H1 (cell line): ENCODE data around the gene KCP. TPM values are rescaled to one million over a fixed set of nuclear protein-coding genes. Genes with fewer than 3 reads are reported as not detected.

Experiments used
- BACH1 ChIP-seq: IDR thresholded peaks from 2 replicates; pipeline ENCODE4 v1.6.1; 2012; ENCODE audit warnings: low read length, improper control_type of control experiment
- CHD2 ChIP-seq: IDR thresholded peaks from 2 replicates; pipeline ENCODE4 v1.6.1; 2012; ENCODE audit warnings: low read length, improper control_type of control experiment
- polyA plus RNA-seq, 7 experiments: library from polyadenylated mRNA; depleted of rRNA in 3 of 7; stranded (reverse) in 5 of 7; unstranded in 2 of 7; fragments of >200 nt in 5 of 7; fragments of 200-250 nt in 2 of 7; gene quantifications; 1 replicate in 5 of 7; 2 replicates in 1 of 7; 4 replicates in 1 of 7; pipeline versions ENCODE4 v1.2.1 to v1.2.3, GENCODE V29; 2011 to 2013; ENCODE audit warnings: missing spikeins in 2 of 7, mixed read lengths in 2 of 7
- total RNA-seq: library from RNA; stranded (reverse); fragmentation: NEBNext Ultra II Directional; extraction: Animal tissue kit (Norgen Biotek cat#: 25700); gene quantifications from 2 replicates; pipeline ENCODE4 v1.2.1, GENCODE V29; 2021

KCP gene
- total and polyA plus RNA-seq, 2 of the 8 experiments (the other 6 are each of a cell fraction or from before 2014, with no cell fraction given), result 1.3 to 2.0 TPM

DNA sequence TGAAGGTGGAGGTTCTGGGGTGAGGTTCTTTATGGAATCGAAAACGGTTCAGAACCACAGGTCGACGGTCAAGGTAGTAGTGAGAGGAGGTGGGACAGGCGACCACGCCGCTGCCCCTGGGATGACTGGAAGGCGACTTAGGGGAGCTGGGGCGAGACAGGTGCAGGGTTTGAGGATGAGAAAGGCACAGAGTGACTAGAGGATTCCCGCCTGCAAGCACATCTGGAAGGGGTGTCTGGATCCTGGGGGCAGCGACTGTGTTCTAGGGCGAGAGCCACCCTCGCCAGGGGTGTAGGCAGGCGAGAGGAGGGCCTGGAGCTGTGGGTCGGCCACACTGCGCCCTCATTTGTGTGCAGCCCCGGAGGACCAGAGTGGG, 26.8 kb upstream of the KCP start (continued):
- TF ChIP-seq BACH1 (no peak), CHD2 (no peak)
- TF ChIP-seq, all 59 proteins: peak for 0
